Activated CD4-positive, alpha-beta T cell treated with anti-CD3 and anti-CD28 coated beads, Interleukin-2, amount 50 U/mL, for 48 hours (primary cell): ENCODE results near the gene RAB19.

Experiments used
- DNase-seq, 2 experiments: peaks; one replicate each; pipeline ENCODE4 v3.0.0-alpha.2; 2020

The RAB19 gene

GRCh38 chr7:140454657-140455015 is 50.8 kb downstream of the RAB19 start:
- DNase-seq = no peak

GRCh38 chr7:140455743-140456142 is 51.9 kb downstream of the RAB19 start:
- no peak for DNase-seq

- DNase-seq = no peak
These were observed 52.7 kb downstream of the RAB19 start for GRCh38 chr7:140456551-140457051.

DNA sequence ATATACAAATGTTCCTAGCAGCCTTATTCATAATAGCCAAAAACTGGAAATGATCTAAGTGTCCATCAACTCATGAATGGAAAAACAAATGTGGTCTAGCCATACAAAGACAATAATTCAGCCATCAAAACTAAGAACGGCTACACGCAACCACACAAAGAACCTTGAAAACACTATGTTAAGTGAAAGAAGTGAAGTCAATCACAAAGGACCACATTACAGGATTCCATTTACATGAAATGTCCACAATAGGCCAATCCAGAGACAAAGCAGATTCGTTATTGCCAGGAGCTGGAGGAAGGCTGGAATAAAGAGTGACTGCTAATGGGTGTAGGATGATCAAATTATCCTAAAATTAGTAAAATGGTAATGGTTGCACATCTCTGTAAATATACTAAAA is 54.3 kb downstream of the RAB19 start:
- DNase-seq = no peak

- DNase-seq = no peak
These were observed 55.1 kb downstream of the RAB19 start for GRCh38 chr7:140458916-140459315.

GRCh38 chr7:140463111-140463510 is 59.3 kb downstream of the RAB19 start:
- DNase-seq = no peak

GRCh38 chr7:140475747-140476333 is 72.0 kb downstream of the RAB19 start:
- peak; percentile 25 to 46 for DNase-seq

GRCh38 chr7:140476698-140477261 is 72.9 kb downstream of the RAB19 start:
- DNase-seq = no peak
